ENCODE measurements around the gene ADGRG1.

Gene ADGRG1

DNA sequence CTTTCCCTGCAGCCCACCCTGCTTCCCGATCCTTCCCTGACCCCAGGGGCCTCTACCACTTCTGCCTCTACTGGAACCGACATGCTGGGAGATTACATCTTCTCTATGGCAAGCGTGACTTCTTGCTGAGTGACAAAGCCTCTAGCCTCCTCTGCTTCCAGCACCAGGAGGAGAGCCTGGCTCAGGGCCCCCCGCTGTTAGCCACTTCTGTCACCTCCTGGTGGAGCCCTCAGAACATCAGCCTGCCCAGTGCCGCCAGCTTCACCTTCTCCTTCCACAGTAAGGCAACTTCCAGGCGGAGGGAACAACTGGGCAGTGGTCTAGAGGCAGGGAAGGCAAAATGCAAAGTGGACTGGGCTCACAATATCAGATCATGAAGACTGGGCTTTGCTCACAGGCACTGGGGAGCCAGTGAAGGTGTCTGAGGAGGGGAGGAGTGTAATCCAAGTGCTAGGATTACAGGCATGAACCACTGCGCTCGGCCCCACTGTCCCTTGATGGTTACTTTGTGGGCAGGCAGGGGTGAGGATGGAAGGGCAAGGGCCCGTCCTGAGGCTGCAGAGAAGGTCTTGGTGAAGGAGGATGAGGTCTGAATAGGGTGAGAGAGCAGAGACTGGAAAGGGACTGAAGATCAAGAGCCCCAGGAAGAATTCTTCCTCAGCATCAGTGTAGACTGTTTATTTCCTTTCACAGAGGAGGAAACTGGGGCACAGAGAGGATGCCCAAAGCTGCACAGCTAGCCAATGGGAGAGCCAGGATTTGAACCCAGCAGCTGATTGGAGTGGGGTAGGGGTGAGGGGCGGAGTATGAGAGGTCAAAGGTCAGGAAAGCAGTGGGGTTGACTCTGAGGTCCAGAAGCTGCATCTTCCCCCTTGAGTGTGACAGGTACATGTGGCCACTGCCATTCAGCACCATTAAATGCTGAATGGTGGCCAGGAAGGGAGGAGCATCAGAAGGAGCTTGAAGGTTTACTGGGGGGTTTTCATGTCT lies 23.2 kb downstream of the ADGRG1 start:
- DNase-seq, result no peak

DNA sequence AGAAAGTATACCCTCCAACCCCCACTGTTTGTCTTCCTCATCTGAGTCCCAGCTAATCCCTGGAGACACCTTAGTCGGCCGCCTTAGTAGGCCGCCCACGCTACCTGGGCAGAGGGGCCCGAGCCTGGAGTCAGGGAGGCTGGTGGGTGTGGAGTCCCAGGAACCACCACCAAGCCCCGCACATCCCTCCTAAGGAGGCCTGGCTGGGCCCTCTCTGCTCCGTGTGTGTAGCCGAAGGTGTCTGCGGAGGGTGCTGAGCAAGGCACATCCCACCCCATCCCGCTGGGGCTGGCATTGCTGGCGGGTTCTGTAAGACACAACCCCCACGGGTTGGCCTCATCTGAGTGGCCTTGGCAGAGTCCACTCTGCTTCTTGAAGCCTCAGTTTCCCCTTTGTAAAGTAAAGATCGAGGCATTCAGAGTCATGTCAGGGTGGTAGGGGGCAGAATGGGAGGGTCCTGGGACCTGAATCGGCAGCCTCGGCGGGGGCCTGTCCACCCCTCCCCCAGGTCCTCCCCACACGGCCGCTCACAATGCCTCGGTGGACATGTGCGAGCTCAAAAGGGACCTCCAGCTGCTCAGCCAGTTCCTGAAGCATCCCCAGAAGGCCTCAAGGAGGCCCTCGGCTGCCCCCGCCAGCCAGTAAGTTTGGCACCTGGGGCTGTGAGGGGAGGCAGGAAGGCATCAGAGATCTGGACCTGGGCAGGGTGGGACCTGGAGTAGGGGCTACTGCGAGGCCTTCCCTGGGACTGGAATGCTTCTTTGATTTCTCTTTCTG lies 24.5 kb downstream of the ADGRG1 start:
- DNase-seq, result no peak

DNA sequence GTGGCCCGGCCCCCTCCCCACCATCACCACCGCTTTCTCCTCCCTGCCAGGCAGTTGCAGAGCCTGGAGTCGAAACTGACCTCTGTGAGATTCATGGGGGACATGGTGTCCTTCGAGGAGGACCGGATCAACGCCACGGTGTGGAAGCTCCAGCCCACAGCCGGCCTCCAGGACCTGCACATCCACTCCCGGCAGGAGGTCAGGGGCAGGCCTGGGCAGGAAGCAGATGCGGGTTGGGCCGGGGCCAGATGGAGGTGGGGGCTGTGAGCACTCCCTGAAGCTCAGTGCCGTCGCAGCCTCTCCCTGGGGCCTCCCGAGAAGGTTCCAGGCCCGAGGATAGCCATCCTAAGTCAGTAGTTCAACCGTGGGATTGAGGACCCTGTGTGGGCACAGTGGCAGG lies 25.5 kb downstream of the ADGRG1 start:
- no peak for DNase-seq

DNA sequence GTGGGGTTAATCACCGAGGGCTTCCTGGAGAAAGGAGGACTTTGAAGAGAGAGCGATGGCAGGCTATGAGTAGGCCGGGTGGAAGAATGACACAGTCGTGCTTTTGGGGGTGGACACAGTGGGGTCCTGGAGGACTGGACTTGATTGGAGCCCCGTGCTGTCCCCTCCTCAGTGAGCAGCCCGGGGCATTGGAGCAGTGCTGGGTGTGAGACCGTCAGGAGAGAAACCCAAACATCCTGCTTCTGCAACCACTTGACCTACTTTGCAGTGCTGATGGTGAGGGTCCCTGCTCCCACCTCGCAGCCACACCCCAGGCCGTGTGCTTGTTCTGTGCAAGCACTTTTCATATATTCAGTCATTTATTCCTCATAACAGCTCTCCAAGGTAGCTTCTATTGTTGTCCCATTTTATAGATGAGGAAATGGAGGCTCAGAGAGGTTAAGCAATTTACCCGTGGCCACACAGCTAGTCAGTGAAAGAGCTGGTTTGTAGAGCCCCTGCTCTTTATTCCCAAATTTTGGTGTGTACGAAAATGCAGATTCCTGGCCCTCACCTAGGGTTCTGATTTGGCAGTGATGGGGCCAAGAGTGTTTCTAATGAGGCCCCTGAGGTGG lies 28.0 kb downstream of the ADGRG1 start:
- no peak for DNase-seq

DNA sequence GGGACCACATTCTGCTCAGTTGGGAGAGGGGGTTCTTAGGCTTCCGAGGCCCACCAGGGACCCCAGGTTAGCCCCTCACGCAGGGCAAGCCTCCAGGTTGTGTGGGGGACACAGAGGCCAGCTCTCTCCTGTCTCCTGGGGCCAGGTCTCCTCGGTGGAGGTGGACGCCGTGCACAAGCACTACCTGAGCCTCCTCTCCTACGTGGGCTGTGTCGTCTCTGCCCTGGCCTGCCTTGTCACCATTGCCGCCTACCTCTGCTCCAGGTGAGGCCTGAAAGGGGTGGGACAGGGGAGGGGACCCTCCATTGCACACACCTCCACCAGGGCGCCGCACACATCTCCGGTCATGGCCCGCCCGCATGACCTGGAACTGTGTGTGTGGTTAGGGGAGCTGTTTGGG lies 28.8 kb downstream of the ADGRG1 start:
- no peak for DNase-seq

DNA sequence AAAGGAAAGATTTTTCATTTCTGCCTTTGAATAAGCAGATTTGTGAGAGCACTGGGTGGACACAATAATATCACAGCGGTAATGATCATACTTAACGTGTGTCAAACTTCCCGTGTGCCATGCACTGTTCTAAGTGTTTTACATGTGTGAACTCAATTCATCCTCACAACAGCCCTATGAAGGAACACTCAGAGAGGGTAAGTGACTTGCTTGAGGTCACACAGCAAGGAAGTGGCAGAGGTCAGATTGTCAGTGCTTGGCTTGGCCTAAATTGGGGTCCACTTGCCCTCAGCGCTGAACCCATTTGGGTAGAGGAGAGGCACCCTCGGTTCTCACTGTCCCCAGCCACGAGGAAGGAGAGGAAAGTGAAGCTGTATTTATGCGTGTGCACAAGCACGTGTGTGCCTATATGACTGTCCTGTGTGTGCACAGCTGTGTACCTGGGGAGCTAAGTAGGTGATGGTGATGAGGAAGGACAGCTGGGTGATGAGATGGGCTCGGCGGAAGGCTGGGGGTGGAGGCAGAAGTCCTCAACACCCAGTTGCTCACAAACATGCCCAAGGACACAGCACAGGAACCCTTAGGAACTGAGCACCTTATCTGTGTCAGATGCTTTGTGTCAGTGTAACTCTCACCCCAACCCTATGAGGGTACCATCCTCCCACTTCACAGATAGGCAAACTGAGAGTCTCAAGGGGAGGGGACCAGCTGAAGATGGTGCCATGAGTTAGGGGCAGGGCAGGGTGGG lies 29.9 kb downstream of the ADGRG1 start:
- no peak for DNase-seq

DNA sequence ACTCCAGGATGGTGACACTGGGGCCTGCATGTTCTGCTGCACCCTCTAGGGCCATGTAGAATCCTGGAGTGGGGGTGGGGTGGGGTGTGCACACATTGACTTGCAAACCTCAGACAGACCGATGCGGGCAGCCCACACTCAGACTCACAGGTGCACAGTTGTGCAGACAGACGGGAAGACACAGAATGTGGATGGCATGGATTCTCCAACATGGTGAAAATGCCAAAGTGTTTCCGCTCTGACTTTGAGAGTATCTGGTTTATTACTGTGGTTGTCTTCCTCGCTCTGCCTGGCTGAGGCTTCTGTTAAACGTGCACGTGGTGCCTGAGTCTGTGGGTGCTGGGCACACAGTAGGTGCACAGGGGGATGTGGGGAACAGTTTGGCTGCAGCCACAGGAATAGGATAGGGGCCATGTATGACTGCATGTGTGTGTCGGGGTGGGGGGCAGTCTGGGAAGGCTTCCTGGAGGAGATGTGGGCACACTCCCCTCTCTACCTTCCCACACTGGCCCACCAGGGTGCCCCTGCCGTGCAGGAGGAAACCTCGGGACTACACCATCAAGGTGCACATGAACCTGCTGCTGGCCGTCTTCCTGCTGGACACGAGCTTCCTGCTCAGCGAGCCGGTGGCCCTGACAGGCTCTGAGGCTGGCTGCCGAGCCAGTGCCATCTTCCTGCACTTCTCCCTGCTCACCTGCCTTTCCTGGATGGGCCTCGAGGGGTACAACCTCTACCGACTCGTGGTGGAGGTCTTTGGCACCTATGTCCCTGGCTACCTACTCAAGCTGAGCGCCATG lies 30.6 kb downstream of the ADGRG1 start:
- DNase-seq, result no peak

DNA sequence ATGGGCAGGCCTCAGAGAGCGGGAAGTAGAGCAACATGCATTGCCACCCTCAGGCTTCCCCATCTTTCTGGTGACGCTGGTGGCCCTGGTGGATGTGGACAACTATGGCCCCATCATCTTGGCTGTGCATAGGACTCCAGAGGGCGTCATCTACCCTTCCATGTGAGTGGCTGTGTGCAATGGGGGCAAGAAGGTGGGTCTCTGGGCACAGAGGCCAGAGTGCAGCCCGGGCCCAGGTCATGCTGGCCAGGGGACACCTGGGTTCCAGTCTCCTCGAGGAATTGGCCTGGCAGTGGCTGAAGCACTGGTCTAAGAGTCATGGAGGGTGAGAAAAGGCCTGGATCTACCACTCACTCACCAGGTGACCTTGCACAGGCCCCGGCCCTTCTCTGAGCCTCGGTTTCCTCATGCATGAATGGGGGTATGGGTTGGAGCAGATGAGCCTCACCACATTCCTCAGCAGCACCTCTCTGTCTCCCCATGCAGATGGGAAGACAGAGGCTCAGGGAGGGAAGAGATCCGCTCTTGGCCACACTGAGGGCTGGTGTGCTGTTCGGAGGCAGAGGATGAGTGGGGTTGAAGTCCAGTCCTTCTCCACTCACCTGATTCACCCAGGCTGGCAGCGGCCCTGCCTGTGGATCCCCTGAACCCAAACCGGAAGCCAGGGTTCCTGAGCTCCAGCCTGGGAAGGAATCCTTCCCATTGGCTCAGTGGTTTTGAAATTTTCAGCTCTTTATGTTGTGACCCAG lies 32.5 kb downstream of the ADGRG1 start:
- DNase-seq, result no peak

DNA sequence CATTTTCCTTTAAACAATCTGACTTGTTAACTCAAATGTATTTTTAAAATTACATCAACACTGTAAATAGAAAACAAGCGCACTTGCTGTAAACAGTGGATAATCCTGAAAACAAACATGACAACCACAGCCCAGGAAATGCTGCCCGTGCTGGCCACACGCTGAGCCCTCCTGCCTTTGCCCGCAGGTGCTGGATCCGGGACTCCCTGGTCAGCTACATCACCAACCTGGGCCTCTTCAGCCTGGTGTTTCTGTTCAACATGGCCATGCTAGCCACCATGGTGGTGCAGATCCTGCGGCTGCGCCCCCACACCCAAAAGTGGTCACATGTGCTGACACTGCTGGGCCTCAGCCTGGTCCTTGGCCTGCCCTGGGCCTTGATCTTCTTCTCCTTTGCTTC lies 33.1 kb downstream of the ADGRG1 start:
- DNase-seq, result no peak

DNA sequence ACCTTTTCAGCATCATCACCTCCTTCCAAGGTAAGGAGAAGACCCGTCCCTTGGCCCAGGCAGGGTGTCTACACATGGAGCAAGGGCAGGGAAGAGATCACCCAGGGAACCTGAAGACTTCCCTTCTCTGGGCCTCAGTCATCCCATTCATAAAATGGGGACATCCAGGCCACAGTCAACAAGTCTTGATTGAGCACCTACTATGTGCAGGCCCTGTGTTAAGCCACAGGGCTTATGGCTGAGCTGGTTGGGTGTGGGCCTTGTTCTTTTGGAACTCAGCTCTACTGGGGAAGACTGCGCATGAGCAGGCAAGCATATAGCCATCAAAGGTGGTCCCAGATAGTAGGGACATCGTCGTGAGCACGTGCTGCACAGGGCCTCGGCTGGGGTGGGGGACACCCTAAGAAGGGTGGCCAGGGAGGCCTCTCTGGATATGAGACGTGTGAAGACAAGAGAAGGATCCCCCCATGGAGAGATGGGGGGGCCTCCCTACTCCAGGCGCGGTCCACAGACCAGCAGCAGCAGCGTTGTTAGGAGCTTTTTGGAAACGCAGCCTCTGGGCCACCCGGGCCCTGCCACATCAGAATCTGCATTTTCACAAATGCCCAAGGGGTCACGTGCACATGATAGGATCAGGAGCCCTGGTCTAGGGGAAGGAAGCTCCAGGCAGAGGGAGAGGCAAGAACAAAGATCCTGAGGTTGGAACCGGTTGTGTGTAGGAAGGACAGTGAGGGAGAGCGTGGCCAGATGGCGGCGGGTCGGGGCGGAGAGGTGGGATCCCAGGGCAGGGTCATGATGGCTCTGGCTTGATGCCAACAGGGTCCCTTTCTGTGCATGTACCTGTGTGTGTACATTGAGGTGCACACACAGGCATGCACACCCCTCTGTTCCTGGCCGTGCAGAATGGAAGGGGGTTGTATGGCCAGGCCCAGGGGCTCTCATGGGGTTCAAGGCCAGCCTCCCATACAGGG lies 33.8 kb downstream of the ADGRG1 start:
- DNase-seq, result no peak

DNA sequence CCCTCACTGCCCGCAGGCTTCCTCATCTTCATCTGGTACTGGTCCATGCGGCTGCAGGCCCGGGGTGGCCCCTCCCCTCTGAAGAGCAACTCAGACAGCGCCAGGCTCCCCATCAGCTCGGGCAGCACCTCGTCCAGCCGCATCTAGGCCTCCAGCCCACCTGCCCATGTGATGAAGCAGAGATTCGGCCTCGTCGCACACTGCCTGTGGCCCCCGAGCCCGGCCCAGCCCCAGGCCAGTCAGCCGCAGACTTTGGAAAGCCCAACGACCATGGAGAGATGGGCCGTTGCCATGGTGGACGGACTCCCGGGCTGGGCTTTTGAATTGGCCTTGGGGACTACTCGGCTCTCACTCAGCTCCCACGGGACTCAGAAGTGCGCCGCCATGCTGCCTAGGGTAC lies 35.0 kb downstream of the ADGRG1 start:
- no peak for DNase-seq

DNA sequence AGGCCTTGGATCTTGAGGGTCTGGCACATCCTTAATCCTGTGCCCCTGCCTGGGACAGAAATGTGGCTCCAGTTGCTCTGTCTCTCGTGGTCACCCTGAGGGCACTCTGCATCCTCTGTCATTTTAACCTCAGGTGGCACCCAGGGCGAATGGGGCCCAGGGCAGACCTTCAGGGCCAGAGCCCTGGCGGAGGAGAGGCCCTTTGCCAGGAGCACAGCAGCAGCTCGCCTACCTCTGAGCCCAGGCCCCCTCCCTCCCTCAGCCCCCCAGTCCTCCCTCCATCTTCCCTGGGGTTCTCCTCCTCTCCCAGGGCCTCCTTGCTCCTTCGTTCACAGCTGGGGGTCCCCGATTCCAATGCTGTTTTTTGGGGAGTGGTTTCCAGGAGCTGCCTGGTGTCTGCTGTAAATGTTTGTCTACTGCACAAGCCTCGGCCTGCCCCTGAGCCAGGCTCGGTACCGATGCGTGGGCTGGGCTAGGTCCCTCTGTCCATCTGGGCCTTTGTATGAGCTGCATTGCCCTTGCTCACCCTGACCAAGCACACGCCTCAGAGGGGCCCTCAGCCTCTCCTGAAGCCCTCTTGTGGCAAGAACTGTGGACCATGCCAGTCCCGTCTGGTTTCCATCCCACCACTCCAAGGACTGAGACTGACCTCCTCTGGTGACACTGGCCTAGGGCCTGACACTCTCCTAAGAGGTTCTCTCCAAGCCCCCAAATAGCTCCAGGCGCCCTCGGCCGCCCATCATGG lies 35.7 kb downstream of the ADGRG1 start:
- no peak for DNase-seq

DNA sequence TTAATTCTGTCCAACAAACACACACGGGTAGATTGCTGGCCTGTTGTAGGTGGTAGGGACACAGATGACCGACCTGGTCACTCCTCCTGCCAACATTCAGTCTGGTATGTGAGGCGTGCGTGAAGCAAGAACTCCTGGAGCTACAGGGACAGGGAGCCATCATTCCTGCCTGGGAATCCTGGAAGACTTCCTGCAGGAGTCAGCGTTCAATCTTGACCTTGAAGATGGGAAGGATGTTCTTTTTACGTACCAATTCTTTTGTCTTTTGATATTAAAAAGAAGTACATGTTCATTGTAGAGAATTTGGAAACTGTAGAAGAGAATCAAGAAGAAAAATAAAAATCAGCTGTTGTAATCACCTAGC lies 36.2 kb downstream of the ADGRG1 start:
- no peak for DNase-seq

DNA sequence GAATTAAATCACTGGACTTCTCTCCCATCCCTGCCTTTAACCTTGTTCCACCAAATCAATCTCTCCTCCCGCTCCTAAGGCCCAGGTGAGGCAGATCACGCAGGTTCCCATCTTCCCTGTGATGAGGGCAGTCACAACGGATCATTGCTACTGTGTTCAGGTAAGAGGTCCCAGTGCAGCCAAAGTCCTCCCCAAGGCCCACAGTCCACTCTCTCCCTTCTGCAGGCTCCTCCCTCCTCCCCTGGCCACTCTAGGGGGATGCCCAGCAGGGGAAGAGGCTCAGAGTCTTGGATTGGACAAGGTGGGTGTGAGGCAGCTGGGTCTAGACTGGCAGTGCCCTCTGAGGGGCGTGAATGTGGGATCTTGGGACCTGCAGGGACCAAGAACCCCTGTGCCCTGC lies 37.1 kb downstream of the ADGRG1 start:
- DNase-seq, result no peak

DNA sequence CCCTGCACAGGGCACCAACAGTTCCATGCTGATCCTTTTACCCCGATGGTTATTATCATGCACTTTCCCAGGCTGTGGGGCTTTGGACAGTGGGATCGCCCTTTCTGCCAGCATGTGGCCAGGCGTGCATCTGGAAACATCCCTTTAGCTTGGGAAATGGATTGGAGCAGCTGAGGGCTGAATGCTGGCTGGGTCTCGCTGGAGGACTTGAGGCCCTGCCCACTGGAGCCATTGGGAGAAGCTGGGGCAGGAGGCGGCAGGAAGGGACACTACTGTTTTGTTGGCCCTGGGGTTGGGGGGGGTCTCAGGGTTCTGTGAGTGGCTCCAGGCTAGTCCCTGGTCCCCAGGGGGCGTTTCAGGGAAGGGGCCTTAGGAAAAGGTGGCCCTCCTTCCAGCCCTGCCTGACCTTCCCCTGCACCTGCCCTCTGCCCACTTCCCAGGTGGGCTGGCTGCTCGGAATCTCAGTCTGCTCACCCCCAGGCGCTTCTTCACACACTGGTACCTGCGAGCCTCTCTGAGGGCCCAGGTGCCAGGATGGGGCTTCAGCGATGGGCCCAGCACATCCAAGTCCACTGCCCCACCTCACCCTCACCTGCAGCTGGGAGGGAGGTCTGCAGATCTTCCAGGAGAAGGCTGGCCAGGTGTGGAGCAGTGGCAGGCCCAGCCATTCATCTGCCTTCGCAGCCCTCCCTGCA lies 38.1 kb downstream of the ADGRG1 start:
- DNase-seq, result no peak

DNA sequence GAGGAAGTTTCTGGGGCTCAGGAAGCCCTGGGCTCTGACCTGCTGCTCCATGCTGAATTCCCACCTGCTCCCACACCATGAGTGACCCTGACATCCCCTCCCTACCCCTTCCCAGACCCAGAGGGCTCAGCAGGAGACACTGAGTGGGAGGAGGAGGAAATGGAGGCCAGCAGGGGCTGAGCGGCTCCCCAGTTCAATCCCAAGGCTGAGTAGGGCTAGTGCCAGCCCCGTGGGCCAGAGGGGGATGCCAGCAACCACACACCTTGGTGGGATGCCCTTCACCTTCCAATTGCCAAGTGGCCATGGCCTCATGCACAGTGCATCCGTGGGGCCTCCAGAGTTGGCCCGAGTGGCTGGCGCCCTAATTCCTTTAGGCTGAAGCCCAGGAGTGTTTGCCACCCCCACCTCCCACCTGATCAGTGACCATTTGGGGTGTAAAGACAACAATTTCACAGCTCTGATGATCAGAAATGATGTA lies 38.7 kb downstream of the ADGRG1 start:
- no peak for DNase-seq

DNA sequence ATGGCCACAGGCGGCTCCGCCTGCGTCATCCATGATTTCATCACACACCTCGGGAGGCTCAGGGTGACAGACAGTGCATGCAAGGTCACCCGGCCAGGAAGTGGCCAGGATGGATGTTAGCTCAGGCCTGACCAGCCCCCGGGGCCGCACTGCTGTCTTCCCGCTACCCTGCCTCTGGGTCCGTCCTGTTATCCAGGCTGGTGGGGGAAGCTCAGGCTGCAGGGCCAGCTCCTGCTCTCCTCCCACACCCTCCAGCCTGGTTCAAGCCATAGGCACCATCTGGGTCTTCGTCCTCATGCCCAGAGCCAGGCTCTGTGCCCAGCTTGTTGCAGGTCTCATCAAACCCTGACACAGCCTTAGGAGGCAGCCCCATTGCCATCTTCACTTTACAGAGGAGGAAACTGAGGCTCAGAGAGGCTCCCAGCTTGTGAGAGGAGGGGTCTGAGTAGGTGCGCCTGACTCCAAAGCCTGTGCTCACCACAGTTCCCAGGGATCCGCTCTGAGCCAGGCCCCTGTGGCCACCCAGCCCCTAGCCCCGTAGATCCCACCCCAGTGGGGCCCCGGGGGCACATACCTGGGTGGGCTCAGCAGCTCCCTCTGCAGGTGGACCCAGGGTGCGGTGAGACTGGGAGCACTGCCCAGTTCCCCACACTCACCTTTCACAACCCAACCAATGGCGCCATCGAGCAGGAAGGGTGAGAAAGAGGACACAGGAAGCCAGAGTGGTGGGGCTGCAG lies 39.3 kb downstream of the ADGRG1 start:
- DNase-seq, result no peak

DNA sequence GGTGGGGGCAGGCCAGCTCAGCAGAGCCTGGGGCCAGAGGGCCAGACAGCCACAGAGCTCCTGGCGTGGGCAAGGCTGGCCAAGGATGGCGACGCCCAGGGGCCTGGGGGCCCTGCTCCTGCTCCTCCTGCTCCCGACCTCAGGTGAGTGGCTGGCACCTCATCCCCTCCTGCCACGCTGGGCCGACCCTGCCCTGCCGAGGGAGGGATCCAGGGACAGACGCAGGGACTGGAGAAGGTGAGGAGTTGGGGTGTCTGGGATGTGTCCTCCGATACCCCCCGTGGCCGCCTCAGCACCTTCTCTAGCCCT lies 39.8 kb downstream of the ADGRG1 start, which contains the start of gene ADGRG3:
TSS of gene ADGRG3 (plus strand) at position 44 of the 309 bp plus-strand sequence. CDS start at position 86, 42 bp downstream.
- DNase-seq, result no peak
